Endothelial cell of umbilical vein (primary cell): ENCODE data around the gene CCL8. TPM values are rescaled to one million over a fixed set of nuclear protein-coding genes. Genes with fewer than 3 reads are reported as not detected.

ENCODE experiments used
- BruUV-seq: library from RNA; stranded (reverse); fragments of 400-500 nt; replicated peaks from 2 replicates; lab custom pipeline; 2021; lab: Mats Ljungman, UMichigan
- CTCF ChIA-PET: fragments of 300-600, 350-600 bp; sonication (Branson Sonifier 250); formaldehyde crosslinking; loops from one replicate; lab custom pipeline; 2021; ENCODE audit warnings: antibody characterized with exemption, inconsistent platforms; lab: Charles Lee
- POLR2A ChIA-PET: fragments of 300-600, 350-600 bp; sonication (Branson Sonifier 250); formaldehyde crosslinking; loops from one replicate; lab custom pipeline; 2021; ENCODE audit warnings: antibody characterized with exemption, inconsistent platforms; lab: Charles Lee
- DNase-seq: peaks from one replicate; pipeline ENCODE4 v3.0.0-alpha.2; 2011; ENCODE audit warnings: low read depth, low spot score
- FAIRE-seq: peaks from 2 replicates; lab custom pipeline; 2011; peaks lifted over from hg19 to GRCh38; lab: Jason Lieb, UNC
- H2AFZ ChIP-seq: 2 replicates; pipeline ENCODE4 v1.6.0; 2012; ENCODE audit warnings: low read depth, low read length, control low read depth, inconsistent platforms
- H3K27ac ChIP-seq: 2 replicates; pipeline ENCODE4 v1.5.1; 2011; ENCODE audit warnings: low read depth, mild to moderate bottlenecking, control low read depth, low read length, moderate library complexity; ENCODE audit not compliant: insufficient read depth
- H3K27me3 ChIP-seq, 2 experiments: 2 replicates each; pipeline versions ENCODE4 v1.6.0 to v1.6.1; 2011; ENCODE audit warnings: low read length in 2 of 2, mixed read lengths in 1 of 2; ENCODE audit not compliant: control insufficient read depth in 2 of 2, insufficient read depth in 2 of 2
- H3K36me3 ChIP-seq, 2 experiments: 2 replicates in 1 of 2; 3 replicates in 1 of 2; pipeline ENCODE4 v1.5.1; 2011; ENCODE audit warnings: low read length in 2 of 2, mild to moderate bottlenecking in 1 of 2, moderate library complexity in 1 of 2; ENCODE audit not compliant: control insufficient read depth in 2 of 2, insufficient read depth in 2 of 2; ENCODE audit errors: extremely low read depth in 1 of 2
- H3K4me1 ChIP-seq: 3 replicates; pipeline ENCODE4 v1.5.1; 2011; ENCODE audit warnings: mild to moderate bottlenecking, low read length; ENCODE audit not compliant: control insufficient read depth, insufficient read depth; ENCODE audit errors: extremely low read depth
- H3K4me2 ChIP-seq: 2 replicates; pipeline ENCODE4 v1.6.1; 2011; ENCODE audit warnings: low read length, control low read depth, mixed read lengths; ENCODE audit not compliant: insufficient read depth
- H3K4me3 ChIP-seq, 3 experiments: fragments of 200-600 bp in 1 of 3; sonication (generic), shearing (Covaris generic) in 1 of 3; replicated peaks in 1 of 3; 2 replicates each; pipeline ENCODE4 v1.5.1; 2011 to 2016; ENCODE audit warnings: control low read depth in 3 of 3, low read length in 3 of 3, mild to moderate bottlenecking in 2 of 3, inconsistent platforms in 1 of 3, low read depth in 1 of 3, moderate library complexity in 1 of 3; ENCODE audit not compliant: insufficient read depth in 1 of 3
- H3K79me2 ChIP-seq: 2 replicates; pipeline ENCODE4 v1.6.0; 2012; ENCODE audit warnings: low read length, inconsistent platforms; ENCODE audit not compliant: control insufficient read depth, insufficient read depth
- H3K9ac ChIP-seq: replicated peaks from 2 replicates; pipeline ENCODE3; 2011; ENCODE audit warnings: low read length, control low read depth; ENCODE audit not compliant: insufficient read depth; ENCODE audit errors: extremely low read depth
- H3K9me1 ChIP-seq: replicated peaks from 3 replicates; pipeline ENCODE4 v1.6.0; 2011; ENCODE audit warnings: mild to moderate bottlenecking, low read length; ENCODE audit not compliant: control insufficient read depth, insufficient read depth; ENCODE audit errors: extremely low read depth
- H3K9me3 ChIP-seq: replicated peaks from 2 replicates; pipeline ENCODE4 v1.5.1; 2012; ENCODE audit warnings: low read length, inconsistent platforms; ENCODE audit not compliant: control insufficient read depth, insufficient read depth
- H4K20me1 ChIP-seq: replicated peaks from 2 replicates; pipeline ENCODE3; 2011; ENCODE audit warnings: mild to moderate bottlenecking, low read length; ENCODE audit not compliant: control insufficient read depth, insufficient read depth; ENCODE audit errors: extremely low read depth
- EZH2 ChIP-seq: IDR thresholded peaks from 2 replicates; pipeline ENCODE4 v1.6.1; 2012; ENCODE audit warnings: borderline replicate concordance, low read depth, mild to moderate bottlenecking, moderate library complexity, low read length, inconsistent platforms; ENCODE audit not compliant: severe bottlenecking
- GATA2 ChIP-seq: IDR thresholded peaks from 2 replicates; pipeline ENCODE4 v1.7.0; 2011; ENCODE audit warnings: low read depth, mild to moderate bottlenecking, moderate library complexity, mixed read lengths, low read length; ENCODE audit not compliant: insufficient read length, insufficient read depth
- JUN ChIP-seq: IDR thresholded peaks from 2 replicates; pipeline ENCODE4 v1.6.1; 2011; ENCODE audit warnings: borderline replicate concordance, low read depth; ENCODE audit not compliant: insufficient read length, insufficient read depth
- MYC ChIP-seq: IDR thresholded peaks from one replicate; pipeline ENCODE4 v1.6.1; 2011; ENCODE audit warnings: mild to moderate bottlenecking, low read depth, low read length
- POLR2AphosphoS5 ChIP-seq: IDR thresholded peaks from 2 replicates; pipeline ENCODE4 v1.6.1; 2012; ENCODE audit warnings: low read depth, mild to moderate bottlenecking, control low read depth, low read length, moderate library complexity; ENCODE audit not compliant: insufficient read depth
- dilution Hi-C: fragments of 300-500 bp; cut with MboI; formaldehyde crosslinking; loops from one replicate; pipeline ENCODE4 v1.15.0; 2019; ENCODE audit warnings: low sequenced_read_pairs; ENCODE audit not compliant: extremely low pct_ligation_motif_present
- intact Hi-C: fragments of 100-400 bp; cut with micrococcal nuclease; formaldehyde crosslinking; loops from one replicate; pipeline ENCODE4 v1.10.0; 2022
- polyA plus RNA-seq, 4 experiments: library from polyadenylated mRNA; depleted of rRNA in 3 of 4; stranded (reverse) in 3 of 4; unstranded in 1 of 4; fragments of >200 nt; gene quantifications; 2 replicates each; pipeline versions ENCODE4 v1.2.1 to v1.2.3, GENCODE V29; 2011 to 2012; ENCODE audit warnings: missing spikeins in 1 of 4
- total RNA-seq: library from RNA; stranded (reverse); gene quantifications from 2 replicates; pipeline ENCODE4 v1.2.3, GENCODE V29; 2021

Gene CCL8
- total and polyA plus RNA-seq, 2 donors (not counting 3 experiments of a cell fraction or from before 2014, with no cell fraction given): not detected

DNA sequence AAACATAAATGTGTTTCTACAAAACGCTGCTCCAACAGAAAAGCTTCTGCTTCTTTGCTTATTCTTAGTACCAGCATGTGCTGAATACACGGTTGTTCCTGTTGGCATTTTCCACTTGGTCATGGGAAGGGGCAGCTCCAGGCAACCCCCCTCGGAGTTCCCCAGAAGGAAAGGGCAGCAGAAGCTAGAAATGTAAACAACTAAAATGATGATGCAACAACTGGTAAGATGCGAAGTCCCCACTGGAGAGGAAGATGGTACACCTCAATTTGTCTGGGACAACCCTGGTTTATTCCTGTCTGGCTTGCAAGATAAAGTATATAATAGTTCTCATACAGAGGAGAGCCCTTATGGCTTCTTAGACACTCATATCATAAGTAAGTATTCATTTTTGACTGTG is 27.8 kb downstream of the CCL8 start:
- H3K27me3 ChIP-seq: peaks cover 3 to 5% of the 10 kb centered on the region in 2 experiments
- no peaks in the 10 kb centered on the region for H3K36me3 ChIP-seq
- H3K79me2 ChIP-seq: no peaks in the 10 kb centered on the region
- POLR2A ChIA-PET: no interaction called here
- no TSS peak for BruUV-seq
- H3K4me3 ChIP-seq: no peak overlapping the region
- DNase-seq (no peak), FAIRE-seq (no peak)
- CTCF ChIA-PET: interaction anchor here (0.6 to 1.5 kb wide), 3 partner anchors 8 to 14 kb away, joined by 3 read pairs; partner anchors contain the start of gene CCL13
- H3K4me1 ChIP-seq: no peaks in the 10 kb centered on the region
- TF ChIP-seq JUN: no peak
- TF ChIP-seq GATA2: no peak
- no peak for TF ChIP-seq MYC
- intact Hi-C loops: no loop called here
- no peaks in the 10 kb centered on the region for H3K9me1 ChIP-seq
- no peak overlapping the region for H3K4me2 ChIP-seq
- H3K9me3 ChIP-seq: no peaks in the 10 kb centered on the region
- H3K9ac ChIP-seq: no peak overlapping the region
- no peak overlapping the region for H3K27ac ChIP-seq
- H2AFZ ChIP-seq: no peak overlapping the region
- dilution Hi-C loops: no loop called here
- no peaks in the 10 kb centered on the region for H4K20me1 ChIP-seq

- BruUV-seq: no TSS peak
- Histone ChIP-seq H3K4me1 (no peaks in the 10 kb centered on the region), H3K27ac (no peak overlapping the region), H3K79me2 (no peaks in the 10 kb centered on the region), H3K4me2 (no peak overlapping the region), H3K4me3 (no peak overlapping the region), H3K27me3 (peaks cover 5 to 8% of the 10 kb centered on the region in 2 experiments), H2AFZ (no peak overlapping the region), H3K36me3 (no peaks in the 10 kb centered on the region), H3K9ac (no peak overlapping the region), H3K9me1 (no peaks in the 10 kb centered on the region), H4K20me1 (no peaks in the 10 kb centered on the region), H3K9me3 (no peaks in the 10 kb centered on the region)
- dilution Hi-C loops (no loop called here), intact Hi-C loops (no loop called here)
- TF ChIP-seq EZH2 (no peak), MYC (no peak), POLR2AphosphoS5 (no peak), JUN (no peak)
- ChIA-PET POLR2A (no interaction called here), CTCF (interaction anchor here (0.9 to 5.7 kb wide), 4 partner anchors 11 to 150 kb away, joined by 3 to 30 read pairs (median 4); no protein-coding TSS in a partner anchor)
- FAIRE-seq (no peak), DNase-seq (no peak)
Measured at GRCh38 chr17:34349751-34350150, 30.5 kb downstream of the CCL8 start.
